ENCODE results near the gene PCDHGC3.

Gene PCDHGC3

GRCh38 chr5:141495453-141495811, 19.7 kb downstream of the PCDHGC3 start:
- TF ChIP-seq CTCF (IDR thresholded peaks at IDR 0.05; ENCODE audit: insufficient read depth, low read length, poor library complexity, severe bottlenecking), result no peak
- Histone ChIP-seq H3K36me3 (ENCODE audit: control insufficient read depth, insufficient read depth, low read length) (no peaks in the 10 kb centered on the region; the same call in none of the 2 replicates), H3K4me3 (replicated peaks; ENCODE audit: low read depth, low read length) (no peak overlapping the region), H3K27me3 (replicated peaks; ENCODE audit: control insufficient read depth, insufficient read depth, low read length) (no peaks in the 10 kb centered on the region)
- no peak for DNase-seq (ENCODE audit: extremely low read depth, insufficient read length)

DNA sequence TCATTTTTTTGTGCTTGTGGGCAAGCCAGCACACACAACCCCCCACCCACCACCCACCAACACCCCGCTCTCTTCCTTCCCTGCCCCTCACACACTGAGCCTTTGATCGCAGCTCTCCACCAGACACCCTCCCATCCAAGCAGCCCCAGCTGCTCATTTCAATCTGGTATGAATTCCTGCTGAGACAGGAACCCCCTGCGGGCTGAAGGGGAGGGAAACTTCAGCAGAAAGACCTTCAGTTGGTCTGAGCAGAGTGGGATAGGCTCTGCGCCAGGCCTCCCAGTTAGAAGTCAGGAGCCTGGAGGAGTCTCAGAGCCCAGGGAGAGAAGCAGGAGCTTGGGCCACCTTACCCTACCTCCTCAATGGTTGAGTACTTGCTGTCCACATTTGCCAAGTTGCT, 20.3 kb downstream of the PCDHGC3 start:
- no peak for DNase-seq (ENCODE audit: extremely low read depth, insufficient read length)
- Histone ChIP-seq H3K27me3 (replicated peaks; ENCODE audit: control insufficient read depth, insufficient read depth, low read length) (no peaks in the 10 kb centered on the region), H3K4me3 (replicated peaks; ENCODE audit: low read depth, low read length) (no peak overlapping the region), H3K36me3 (ENCODE audit: control insufficient read depth, insufficient read depth, low read length) (no peaks in the 10 kb centered on the region; the same call in none of the 2 replicates)
- TF ChIP-seq CTCF (IDR thresholded peaks at IDR 0.05; ENCODE audit: insufficient read depth, low read length, poor library complexity, severe bottlenecking), result no peak

DNA sequence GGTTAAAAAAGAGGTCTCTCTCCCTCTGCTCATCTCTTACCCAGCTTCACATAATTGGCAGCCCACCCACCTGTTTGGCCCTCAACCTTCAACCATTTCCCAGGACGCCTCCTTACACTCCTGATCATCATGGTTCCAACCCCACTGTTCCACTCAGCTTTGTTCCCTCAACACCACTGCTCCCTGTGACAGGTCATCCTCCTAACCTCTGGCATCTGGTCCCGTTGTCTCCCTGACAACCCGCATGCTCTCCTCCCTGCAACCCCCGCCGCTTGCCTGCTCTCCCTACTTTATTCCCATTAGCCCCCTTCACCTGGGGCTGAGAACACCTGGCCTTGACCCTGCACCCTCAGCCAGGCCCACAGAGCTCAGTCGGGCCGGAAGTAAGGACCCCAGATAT, 26.0 kb downstream of the PCDHGC3 start:
- TF ChIP-seq CTCF (IDR thresholded peaks at IDR 0.05; ENCODE audit: insufficient read depth, low read length, poor library complexity, severe bottlenecking), result no peak
- no peak for DNase-seq (ENCODE audit: extremely low read depth, insufficient read length)
- Histone ChIP-seq H3K27me3 (replicated peaks; ENCODE audit: control insufficient read depth, insufficient read depth, low read length) (no peaks in the 10 kb centered on the region), H3K36me3 (ENCODE audit: control insufficient read depth, insufficient read depth, low read length) (peaks cover 2% of the 10 kb centered on the region), H3K4me3 (replicated peaks; ENCODE audit: low read depth, low read length) (no peak overlapping the region)

GRCh38 chr5:141503681-141504080, 27.9 kb downstream of the PCDHGC3 start:
- H3K36me3 ChIP-seq (ENCODE audit: control insufficient read depth, insufficient read depth, low read length), result peaks cover 2% of the 10 kb centered on the region; the same call in 1 of the 2 replicates
- no peak overlapping the region for H3K4me3 ChIP-seq (replicated peaks; ENCODE audit: low read depth, low read length)
- no peak for DNase-seq (ENCODE audit: extremely low read depth, insufficient read length)
- H3K27me3 ChIP-seq (replicated peaks; ENCODE audit: control insufficient read depth, insufficient read depth, low read length), result no peaks in the 10 kb centered on the region
- no peak for TF ChIP-seq CTCF (IDR thresholded peaks at IDR 0.05; ENCODE audit: insufficient read depth, low read length, poor library complexity, severe bottlenecking)

GRCh38 chr5:141504216-141504615, 28.4 kb downstream of the PCDHGC3 start:
- TF ChIP-seq CTCF (IDR thresholded peaks at IDR 0.05; ENCODE audit: insufficient read depth, low read length, poor library complexity, severe bottlenecking), result no peak
- DNase-seq (ENCODE audit: extremely low read depth, insufficient read length), result no peak
- Histone ChIP-seq H3K27me3 (replicated peaks; ENCODE audit: control insufficient read depth, insufficient read depth, low read length) (no peaks in the 10 kb centered on the region), H3K36me3 (ENCODE audit: control insufficient read depth, insufficient read depth, low read length) (peaks cover 2% of the 10 kb centered on the region; the same call in 1 of the 2 replicates), H3K4me3 (replicated peaks; ENCODE audit: low read depth, low read length) (no peak overlapping the region)
